Endothelial cell of umbilical vein (primary cell): Measurements from ENCODE around the gene FBLIM1.

Experiments
- CTCF ChIP-seq, 2 donors: IDR thresholded peaks; 1 replicate in 1 of 2; 2 replicates in 1 of 2; pipeline ENCODE4 v1.5.1; 2011; ENCODE audit warnings: low read length in 2 of 2, mild to moderate bottlenecking in 2 of 2, moderate library complexity in 2 of 2, control low read depth in 1 of 2, inconsistent platforms in 1 of 2, low read depth in 1 of 2; ENCODE audit not compliant: insufficient read depth in 1 of 2; ENCODE audit errors: extremely low read depth in 1 of 2
- POLR2A ChIP-seq: IDR thresholded peaks from 2 replicates; pipeline ENCODE4 v1.6.1; 2012; ENCODE audit warnings: low read depth, mild to moderate bottlenecking, control low read depth, low read length

DNA sequence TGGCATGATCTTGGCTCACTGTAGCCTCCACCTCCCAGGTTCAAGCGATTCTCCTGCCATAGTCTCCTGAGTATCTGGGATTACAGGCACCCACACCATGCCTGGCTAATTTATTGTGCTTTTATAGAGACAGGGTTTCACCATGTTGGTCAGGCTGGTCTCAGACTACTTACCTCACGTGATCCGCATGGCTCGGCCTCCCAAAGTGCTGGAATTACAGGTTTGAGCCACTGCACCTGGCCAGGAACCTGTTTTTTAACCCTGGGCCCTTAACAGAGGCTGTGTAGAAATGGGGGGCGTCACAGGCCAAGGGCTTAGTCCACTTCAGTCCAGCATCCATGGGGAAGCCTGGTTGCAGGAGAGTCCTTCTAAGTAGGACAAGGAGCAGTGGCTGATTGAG lies 9.3 kb downstream of the FBLIM1 start:
- TF ChIP-seq CTCF (IDR thresholded peaks at IDR 0.05; ENCODE audit: extremely low read depth in 1 of 2, insufficient read depth in 1 of 2, low read depth in 1 of 2, low read length in 2 of 2), result no peak
- no peak for TF ChIP-seq POLR2A
